ENCODE measurements around the gene NOP10. TPM values are rescaled to one million over a fixed set of nuclear protein-coding genes. Genes with fewer than 3 reads are reported as not detected.
A peak's percentile ranks its signal among the peaks of the same experiment; 100 is the strongest.

Gene NOP10
- total and polyA plus RNA-seq, 2 of the 8 experiments (the other 6 are each of a cell fraction or from before 2014, with no cell fraction given) = 285 to 981 TPM

- peak within 1 kb of the TSS; percentile 89 for H4K5ac ChIP-seq (ENCODE audit: insufficient read length, low read depth, low read length)
- no peak within 1 kb of the TSS for H3K14ac ChIP-seq (ENCODE audit: insufficient read length)
- peak within 1 kb of the TSS; percentile 98 for H3K56ac ChIP-seq (replicated peaks; ENCODE audit: insufficient read length, low read depth, low read length)
- H2AK5ac ChIP-seq (ENCODE audit: low read depth, low read length) = no peak within 1 kb of the TSS
- FAIRE-seq (no peak), DNase-seq (ENCODE audit: low read depth in 1 of 2, low spot score in 2 of 2) (peak; percentile 59 to 87)
- CTCF ChIA-PET (ENCODE audit: partially characterized antibody) = interaction anchor here (0.6 to 2.8 kb wide), 14 partner anchors 9 to 273 kb away, joined by 3 to 29 read pairs (median 4); partner anchors contain the start of genes GOLGA8B, NOP10, NUTM1 and SLC12A6
- peak within 1 kb of the TSS; percentile 97 for H3K18ac ChIP-seq (ENCODE audit: extremely low read depth, low read length)
- peak within 1 kb of the TSS; percentile 97 for H3K4ac ChIP-seq (replicated peaks; ENCODE audit: insufficient read length, low read depth, low read length)
- peak within 1 kb of the TSS; percentile 85 for H4K91ac ChIP-seq (replicated peaks; ENCODE audit: insufficient read length, low read length)
- H2BK20ac ChIP-seq (ENCODE audit: low read length) = no peak within 1 kb of the TSS
- H3K4me1 ChIP-seq (replicated peaks in 1 of 4; ENCODE audit: control insufficient read depth in 3 of 4, insufficient read depth in 4 of 4, low read length in 3 of 4) = peaks cover 5 to 12% (median 7%) of the 10 kb centered on the region in 4 experiments
- no peaks in the 10 kb centered on the region for H3K27me3 ChIP-seq (replicated peaks in 1 of 4; ENCODE audit: control insufficient read depth in 3 of 4, extremely low read depth in 1 of 4, insufficient read depth in 3 of 4, low read length in 3 of 4)
- peak within 1 kb of the TSS; percentile 26 to 93 for H3K4me2 ChIP-seq (ENCODE audit: insufficient read depth in 1 of 2, low read depth in 2 of 2, low read length in 2 of 2)
- H2BK5ac ChIP-seq (ENCODE audit: low read depth, low read length) = peak within 1 kb of the TSS; percentile 93
- H3K36me3 ChIP-seq (ENCODE audit: control insufficient read depth in 2 of 4, insufficient read depth in 4 of 4, low read length in 3 of 4) = peaks cover 0 to 9% (median 4%) of the 10 kb centered on the region in 4 experiments; a peak in 4 of 8 replicates
- H3K9me3 ChIP-seq (ENCODE audit: insufficient read depth in 2 of 2, low read depth in 1 of 2, low read length in 1 of 2) = no peaks in the 10 kb centered on the region
- H4K20me1 ChIP-seq (replicated peaks in 1 of 2; ENCODE audit: control insufficient read depth in 1 of 2, insufficient read depth in 2 of 2, low read length in 2 of 2) = peaks cover 7 to 8% of the 10 kb centered on the region in 2 experiments
- H3K27ac ChIP-seq (ENCODE audit: low read depth, low read length) = peak within 1 kb of the TSS; percentile 97
- H3K79me1 ChIP-seq (ENCODE audit: low read depth, low read length) = peaks cover 14% of the 10 kb centered on the region
- peaks cover 4% of the 10 kb centered on the region; the same call in 1 of the 2 replicates for H3K23me2 ChIP-seq (ENCODE audit: low read depth, low read length)
- peak within 1 kb of the TSS; percentile 71 to 96 (median 84) for H3K4me3 ChIP-seq (ENCODE audit: extremely low read depth in 1 of 4, insufficient read depth in 2 of 4, low read depth in 3 of 4, low read length in 4 of 4)
- WGBS, 2 experiments (ENCODE audit: extremely low coverage in 1 of 2, insufficient coverage in 1 of 2, insufficient read length in 1 of 2, insufficient replicate concordance in 2 of 2, low coverage in 1 of 2, low lambda C conversion rate in 2 of 2, missing lambda C conversion rate in 1 of 2) = 1% methylated on average over 43 of the region's 80 CpGs; no CpG with 5 or more reads in 1 of the 2 experiments
- H2BK15ac ChIP-seq (ENCODE audit: low read length) = peak within 1 kb of the TSS; percentile 75; the same call in 1 of the 2 replicates
- peak within 1 kb of the TSS; percentile 67; the same call in 1 of the 2 replicates for H2AFZ ChIP-seq (ENCODE audit: low read length)
- peak within 1 kb of the TSS; percentile 69 for H2BK120ac ChIP-seq (replicated peaks; ENCODE audit: low read depth, low read length)
- peak within 1 kb of the TSS; percentile 52 for H2BK12ac ChIP-seq (ENCODE audit: low read depth, low read length)
- H3K79me2 ChIP-seq (ENCODE audit: control insufficient read depth in 1 of 2, insufficient read depth in 2 of 2, low read length in 2 of 2) = peaks cover 4 to 21% of the 10 kb centered on the region in 2 experiments; a peak in 3 of 4 replicates
- H4K8ac ChIP-seq (ENCODE audit: extremely low read depth, insufficient read depth, low read length) = peak within 1 kb of the TSS; percentile 97
- peak within 1 kb of the TSS; percentile 62 to 92 (median 81) for H3K9ac ChIP-seq (replicated peaks in 1 of 4; ENCODE audit: extremely low read depth in 1 of 4, low read depth in 3 of 4, low read length in 3 of 4)
- POLR2A ChIA-PET (ENCODE audit: partially characterized antibody) = interaction anchor here (1.0 to 4.2 kb wide), 9 partner anchors 10 to 266 kb away, joined by 3 to 35 read pairs (median 12); partner anchors contain the start of genes EMC4, EMC7, KATNBL1 and NOP10
- no peak within 1 kb of the TSS for H3K23ac ChIP-seq (ENCODE audit: insufficient read length)
- TF ChIP-seq RBBP5 (IDR thresholded peaks at IDR 0.05; ENCODE audit: borderline replicate concordance, low read depth, low read length) (no peak), YY1 (IDR thresholded peaks at IDR 0.05; ENCODE audit: low read depth, low read length) (no peak; the same call in none of the 2 replicates), EP300 (IDR thresholded peaks at IDR 0.05; ENCODE audit: borderline replicate concordance in 1 of 2, low read depth in 2 of 2, low read length in 2 of 2) (0 out of 3 replicates have a peak, but pooled peaks of 1 of the 2 experiments have one; percentile 26), BCL11A (IDR thresholded peaks at IDR 0.05; ENCODE audit: low read depth in 2 of 2, low read length in 2 of 2) (no peak), EGR1 (IDR thresholded peaks at IDR 0.05; ENCODE audit: borderline replicate concordance, low read depth, low read length) (peak; percentile 47; the same call in 1 of the 2 replicates), PHF8 (conservative IDR thresholded peaks at IDR 0.05; ENCODE audit: low read depth, low read length) (peak; percentile 90), SP1 (IDR thresholded peaks at IDR 0.05; ENCODE audit: low read depth, low read length) (no peak), GTF2F1 (IDR thresholded peaks at IDR 0.05; ENCODE audit: borderline replicate concordance, low read depth, low read length) (no peak), SP2 (IDR thresholded peaks at IDR 0.05; ENCODE audit: low read length) (no peak)
Observed at GRCh38 chr15:34367101-34368081, 24.5 kb upstream of the NOP10 start, which contains the start of gene LPCAT4. TSS of gene LPCAT4 (minus strand) at chr15:34367196. CDS start at chr15:34367100, 96 bp downstream.

All from H1 (cell line).